SU-DHL-6 (cell line): ENCODE measurements around the gene PRX.

Experiments
- H2AFZ ChIP-seq: fragments of 200-600 bp; sonication (generic); 2 replicates; pipeline ENCODE4 v1.6.1; 2014; ENCODE audit warnings: low read depth, mild to moderate bottlenecking, moderate library complexity, mixed read lengths, antibody characterized with exemption, low read length; ENCODE audit not compliant: severe bottlenecking
- H3F3A ChIP-seq: fragments of 200-600 bp; shearing (Covaris generic); 2 replicates; pipeline ENCODE4 v1.6.0; 2016; ENCODE audit warnings: antibody characterized with exemption, mild to moderate bottlenecking; ENCODE audit not compliant: insufficient read depth
- H3K27ac ChIP-seq: fragments of 200-600 bp; sonication (generic); 2 replicates; pipeline ENCODE4 v1.5.1; 2016; ENCODE audit warnings: low read depth, mild to moderate bottlenecking, low read length, moderate library complexity, mixed read lengths
- H3K27me3 ChIP-seq: fragments of 200-600 bp; sonication (generic), shearing (Covaris generic); 2 replicates; pipeline ENCODE4 v1.6.0; 2014; ENCODE audit warnings: mild to moderate bottlenecking, low read length
- H3K36me3 ChIP-seq: fragments of 200-600 bp; sonication (generic); 2 replicates; pipeline ENCODE4 v1.6.1; 2014; ENCODE audit warnings: mild to moderate bottlenecking, low read length, mixed read lengths
- H3K4me2 ChIP-seq: fragments of 300-600, 200-600 bp; shearing (Covaris generic), sonication (generic); 2 replicates; pipeline ENCODE4 v1.6.0; 2014; ENCODE audit warnings: low read length, low read depth, mild to moderate bottlenecking; ENCODE audit not compliant: poor library complexity, severe bottlenecking
- H3K4me3 ChIP-seq: fragments of 200-600 bp; sonication (generic); 2 replicates; pipeline ENCODE4 v1.5.1; 2014; ENCODE audit warnings: antibody characterized with exemption, low read length, mild to moderate bottlenecking, mixed read lengths; ENCODE audit not compliant: insufficient read depth, poor library complexity, severe bottlenecking
- H3K79me2 ChIP-seq: fragments of 200-600 bp; sonication (generic); 2 replicates; pipeline ENCODE4 v1.6.1; 2014; ENCODE audit warnings: mild to moderate bottlenecking, low read length, moderate library complexity; ENCODE audit not compliant: insufficient read depth
- H3K9ac ChIP-seq: fragments of 200-600 bp; sonication (generic); 2 replicates; pipeline ENCODE4 v1.7.0; 2014; ENCODE audit warnings: mild to moderate bottlenecking, low read length
- H3K9me2 ChIP-seq: fragments of 200-600 bp; sonication (generic); replicated peaks from 2 replicates; pipeline ENCODE4 v1.6.1; 2014; ENCODE audit warnings: low read length; ENCODE audit not compliant: insufficient read depth
- H3K9me3 ChIP-seq: fragments of 200-600 bp; sonication (generic); 2 replicates; pipeline ENCODE4 v1.6.1; 2014; ENCODE audit warnings: low read length, mixed read lengths; ENCODE audit not compliant: insufficient read depth
- H4K20me1 ChIP-seq: fragments of 200-600 bp; sonication (generic); 2 replicates; pipeline ENCODE4 v1.6.1; 2014; ENCODE audit warnings: low read depth, mild to moderate bottlenecking, antibody characterized with exemption, low read length, moderate library complexity, mixed read lengths
- EZH2phosphoT487 ChIP-seq: fragments of 200-600 bp; sonication (generic), shearing (Covaris generic); conservative IDR thresholded peaks from 2 replicates; pipeline ENCODE4 v1.6.1; 2018; ENCODE audit warnings: mild to moderate bottlenecking, antibody characterized with exemption, low read length, moderate library complexity, mixed read lengths
- TF ChIP-seq, protein P1 (sequence below): fragments of 200-600 bp; sonication (generic); IDR thresholded peaks from one replicate; pipeline ENCODE4 v1.5.1; 2017; ENCODE audit warnings: antibody characterized with exemption, mild to moderate bottlenecking, low read length, moderate library complexity; ENCODE audit not compliant: insufficient read depth, poor library complexity, severe bottlenecking

The PRX gene

DNA sequence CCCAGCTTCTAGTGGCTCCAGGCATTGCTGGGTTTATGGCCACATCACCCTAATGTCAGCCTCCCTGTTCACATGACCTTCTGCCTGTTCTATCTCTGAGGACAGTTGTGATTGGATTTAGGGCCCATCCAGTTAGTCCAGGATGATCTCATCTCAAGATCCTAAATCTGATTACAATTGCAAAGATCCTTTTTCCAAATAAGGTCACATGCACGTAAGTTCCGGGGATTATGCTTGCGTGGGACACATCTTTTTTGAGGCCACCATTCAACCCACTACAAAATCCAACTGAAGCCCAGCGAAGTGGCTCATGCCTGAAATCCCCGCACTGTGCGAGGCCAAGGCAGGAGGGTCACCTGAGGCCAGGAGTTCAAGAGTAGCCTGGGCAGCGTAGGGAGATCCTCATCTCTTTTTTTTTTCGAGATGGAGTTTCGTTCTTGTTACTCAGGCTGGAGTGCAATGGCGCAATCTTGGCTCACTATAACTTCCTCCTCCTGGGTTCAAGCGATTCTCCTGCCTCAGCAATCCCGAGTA lies 52.4 kb downstream of the PRX start:
- TF ChIP-seq, protein P1, sequence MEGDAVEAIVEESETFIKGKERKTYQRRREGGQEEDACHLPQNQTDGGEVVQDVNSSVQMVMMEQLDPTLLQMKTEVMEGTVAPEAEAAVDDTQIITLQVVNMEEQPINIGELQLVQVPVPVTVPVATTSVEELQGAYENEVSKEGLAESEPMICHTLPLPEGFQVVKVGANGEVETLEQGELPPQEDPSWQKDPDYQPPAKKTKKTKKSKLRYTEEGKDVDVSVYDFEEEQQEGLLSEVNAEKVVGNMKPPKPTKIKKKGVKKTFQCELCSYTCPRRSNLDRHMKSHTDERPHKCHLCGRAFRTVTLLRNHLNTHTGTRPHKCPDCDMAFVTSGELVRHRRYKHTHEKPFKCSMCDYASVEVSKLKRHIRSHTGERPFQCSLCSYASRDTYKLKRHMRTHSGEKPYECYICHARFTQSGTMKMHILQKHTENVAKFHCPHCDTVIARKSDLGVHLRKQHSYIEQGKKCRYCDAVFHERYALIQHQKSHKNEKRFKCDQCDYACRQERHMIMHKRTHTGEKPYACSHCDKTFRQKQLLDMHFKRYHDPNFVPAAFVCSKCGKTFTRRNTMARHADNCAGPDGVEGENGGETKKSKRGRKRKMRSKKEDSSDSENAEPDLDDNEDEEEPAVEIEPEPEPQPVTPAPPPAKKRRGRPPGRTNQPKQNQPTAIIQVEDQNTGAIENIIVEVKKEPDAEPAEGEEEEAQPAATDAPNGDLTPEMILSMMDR: no peak
- no peak for TF ChIP-seq EZH2phosphoT487
- H3K4me3 ChIP-seq: no peak overlapping the region
- no peaks in the 10 kb centered on the region for H3K9me3 ChIP-seq
- no peaks in the 10 kb centered on the region for H3K36me3 ChIP-seq
- no peak overlapping the region for H3K9ac ChIP-seq
- H3K27me3 ChIP-seq: no peaks in the 10 kb centered on the region
- no peaks in the 10 kb centered on the region for H3K9me2 ChIP-seq
- no peaks in the 10 kb centered on the region for H4K20me1 ChIP-seq
- no peaks in the 10 kb centered on the region for H3F3A ChIP-seq
- no peak overlapping the region for H3K27ac ChIP-seq
- no peaks in the 10 kb centered on the region for H3K79me2 ChIP-seq
- no peak overlapping the region for H2AFZ ChIP-seq
- no peak overlapping the region for H3K4me2 ChIP-seq

DNA sequence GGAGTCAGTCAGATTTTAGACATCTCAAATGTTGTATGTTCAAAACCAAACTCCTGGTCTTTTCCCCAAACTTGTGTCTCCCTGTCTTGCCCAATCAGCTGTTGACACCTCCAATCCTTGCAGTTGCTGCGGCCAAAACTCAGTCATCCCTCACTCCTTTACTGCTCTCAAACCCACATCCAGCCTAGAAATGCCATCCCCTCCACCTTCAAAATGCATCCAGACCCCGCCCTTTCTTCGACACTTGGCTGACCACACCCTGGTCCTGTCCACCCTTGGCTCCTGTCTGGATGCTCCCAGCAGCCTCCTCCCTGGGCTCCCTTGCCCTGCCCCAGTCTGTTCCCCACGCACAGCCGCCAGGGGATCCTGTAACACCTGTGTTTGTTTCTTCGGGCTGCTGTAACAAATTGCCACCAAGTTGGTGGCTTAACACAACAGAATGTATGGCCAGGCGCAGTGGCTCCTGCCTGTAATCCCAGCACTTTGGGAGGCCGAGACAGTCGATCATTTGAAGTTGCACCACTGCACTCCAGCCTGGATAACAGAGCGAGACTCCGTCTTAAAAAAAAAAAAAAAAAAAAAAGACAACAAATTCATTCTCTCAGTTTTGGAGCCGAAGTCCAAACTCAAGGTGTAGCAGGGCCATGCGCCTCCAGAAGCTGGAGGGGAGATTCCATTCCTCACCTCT lies 53.0 kb downstream of the PRX start:
- H3F3A ChIP-seq: no peaks in the 10 kb centered on the region
- no peak overlapping the region for H3K4me3 ChIP-seq
- no peak overlapping the region for H2AFZ ChIP-seq
- H3K9me2 ChIP-seq: no peaks in the 10 kb centered on the region
- no peak overlapping the region for H3K27ac ChIP-seq
- H3K9me3 ChIP-seq: no peaks in the 10 kb centered on the region
- TF ChIP-seq EZH2phosphoT487: no peak
- TF ChIP-seq, protein P1: no peak
- no peaks in the 10 kb centered on the region for H4K20me1 ChIP-seq
- H3K27me3 ChIP-seq: no peaks in the 10 kb centered on the region
- no peaks in the 10 kb centered on the region for H3K36me3 ChIP-seq
- H3K79me2 ChIP-seq: no peaks in the 10 kb centered on the region
- H3K4me2 ChIP-seq: no peak overlapping the region
- no peak overlapping the region for H3K9ac ChIP-seq

DNA sequence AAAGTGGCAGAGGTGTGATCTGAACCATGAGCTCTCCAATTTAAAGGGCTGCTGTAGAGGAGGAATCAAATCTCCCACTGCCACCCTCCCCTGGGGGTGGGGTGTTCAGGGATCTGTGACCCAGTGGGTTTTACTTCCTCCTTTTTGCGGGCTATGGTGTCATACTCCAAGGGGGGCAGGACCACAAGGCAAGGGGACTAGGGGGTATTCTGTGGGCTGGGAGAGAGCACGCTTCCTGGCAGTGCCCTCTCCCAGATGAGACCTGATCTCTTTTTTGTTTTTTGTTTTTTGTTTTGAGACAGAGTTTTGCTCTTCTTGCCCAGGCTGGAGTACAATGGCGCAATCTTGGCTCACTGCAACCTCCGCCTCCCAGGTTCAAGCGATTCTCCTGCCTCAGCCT lies 54.4 kb downstream of the PRX start:
- no peak overlapping the region for H3K4me2 ChIP-seq
- no peak for TF ChIP-seq EZH2phosphoT487
- TF ChIP-seq, protein P1: no peak

More for the DNA sequence above, 54.4 kb downstream of the PRX start:
- H3F3A ChIP-seq: no peaks in the 10 kb centered on the region
- H3K36me3 ChIP-seq: no peaks in the 10 kb centered on the region
- H3K79me2 ChIP-seq: no peaks in the 10 kb centered on the region
- H4K20me1 ChIP-seq: no peaks in the 10 kb centered on the region
- no peak overlapping the region for H3K9ac ChIP-seq
- no peaks in the 10 kb centered on the region for H3K27me3 ChIP-seq
- no peaks in the 10 kb centered on the region for H3K9me2 ChIP-seq
- no peak overlapping the region for H3K27ac ChIP-seq
- no peak overlapping the region for H3K4me3 ChIP-seq
- H3K9me3 ChIP-seq: no peaks in the 10 kb centered on the region
- no peak overlapping the region for H2AFZ ChIP-seq
